GM12878 (cell line): ENCODE data around the gene CYB5R3. TPM values are rescaled to one million over a fixed set of nuclear protein-coding genes. Genes with fewer than 3 reads are reported as not detected.
A peak's percentile ranks its signal among the peaks of the same experiment; 100 is the strongest.

Source experiments
- ATAC-seq: fragments of 200-7000 bp; cut with Tn5 transposase; 3 replicates; pipeline ENCODE4 v1.9.1; 2020; ENCODE audit warnings: mild to moderate bottlenecking, moderate library complexity
- BruUV-seq: library from RNA; stranded (reverse); fragments of 400-500 nt; replicated peaks from 2 replicates; lab custom pipeline; 2021; lab: Mats Ljungman, UMichigan
- CTCF ChIA-PET: fragments of 300-600 bp; sonication (Branson Sonifier 250); formaldehyde crosslinking; extraction: SDS; loops from one replicate; lab custom pipeline; 2021; ENCODE audit warnings: inconsistent platforms; lab: Yijun Ruan, JAX
- POLR2A ChIA-PET: fragments of 350-600 bp; formaldehyde crosslinking; extraction: SDS; loops from one replicate; lab custom pipeline; 2021; ENCODE audit warnings: inconsistent platforms; lab: Charles Lee
- RAD21 ChIA-PET: fragments of 300-600 bp; sonication (Branson Sonifier 250); formaldehyde crosslinking; loops from one replicate; lab custom pipeline; 2023; ENCODE audit warnings: antibody characterized with exemption; ENCODE audit not compliant: unreplicated experiment; lab: Charles Lee
- SMC1A ChIA-PET: fragments of 300-600 bp; sonication (Branson Sonifier 250); formaldehyde crosslinking; loops from one replicate; lab custom pipeline; 2023; ENCODE audit not compliant: unreplicated experiment, uncharacterized antibody; lab: Charles Lee
- DNase-seq: peaks from one replicate; pipeline ENCODE4 v3.0.0-alpha.2; 2011; ENCODE audit warnings: low read depth, low spot score
- FAIRE-seq: peaks from 3 replicates; lab custom pipeline; 2011; peaks lifted over from hg19 to GRCh38; lab: Jason Lieb, UNC
- H2AFZ ChIP-seq: 2 replicates; pipeline ENCODE4 v1.6.0; 2011; ENCODE audit warnings: low read depth, low read length, control low read depth; ENCODE audit not compliant: control insufficient read depth
- H3K27ac ChIP-seq: 2 replicates; pipeline ENCODE4 v1.5.1; 2011; ENCODE audit warnings: control low read depth; ENCODE audit not compliant: control insufficient read depth, insufficient read depth
- H3K27me3 ChIP-seq, 2 experiments: replicated peaks in 1 of 2; 2 replicates each; pipeline versions ENCODE4 v1.6.0 to v1.6.1; 2011; ENCODE audit warnings: low read length in 1 of 2; ENCODE audit not compliant: control insufficient read depth in 2 of 2, insufficient read depth in 2 of 2
- H3K36me3 ChIP-seq, 2 experiments: 2 replicates each; pipeline ENCODE4 v1.5.1; 2011; ENCODE audit warnings: low read length in 1 of 2; ENCODE audit not compliant: control insufficient read depth in 2 of 2, insufficient read depth in 2 of 2
- H3K4me1 ChIP-seq: 2 replicates; pipeline ENCODE4 v1.6.1; 2011; ENCODE audit warnings: mild to moderate bottlenecking, low read length, moderate library complexity, mixed read lengths; ENCODE audit not compliant: control insufficient read depth, insufficient read depth
- H3K4me2 ChIP-seq: 2 replicates; pipeline ENCODE4 v1.6.0; 2011; ENCODE audit warnings: control low read depth; ENCODE audit not compliant: control insufficient read depth, insufficient read depth
- H3K4me3 ChIP-seq: fragments of 200-600 bp; sonication (generic); 2 replicates; pipeline ENCODE4 v1.5.1; 2016
- H3K79me2 ChIP-seq: 2 replicates; pipeline ENCODE4 v1.6.0; 2011; ENCODE audit warnings: low read length; ENCODE audit not compliant: control insufficient read depth, insufficient read depth
- H3K9ac ChIP-seq: 2 replicates; pipeline ENCODE4 v1.8.0; 2011; ENCODE audit warnings: low read length, control low read depth, mixed read lengths; ENCODE audit not compliant: control insufficient read depth, insufficient read depth
- H3K9me3 ChIP-seq: replicated peaks from 3 replicates; pipeline ENCODE4 v1.5.1; 2011; ENCODE audit warnings: mild to moderate bottlenecking, low read length; ENCODE audit not compliant: control insufficient read depth, insufficient read depth
- H4K20me1 ChIP-seq: 2 replicates; pipeline ENCODE4 v1.6.0; 2011; ENCODE audit not compliant: control insufficient read depth, insufficient read depth
- CREB1 ChIP-seq: IDR thresholded peaks from 2 replicates; pipeline ENCODE4 v1.6.1; 2012; ENCODE audit warnings: low read depth, mild to moderate bottlenecking, inconsistent platforms
- CREM ChIP-seq: IDR thresholded peaks from 2 replicates; pipeline ENCODE4 v1.6.1; 2014; ENCODE audit warnings: antibody characterized with exemption, low read depth
- E2F4 ChIP-seq: IDR thresholded peaks from 2 replicates; pipeline ENCODE4 v1.6.1; 2012; ENCODE audit warnings: low read depth, low read length, improper control_type of control experiment
- HCFC1 ChIP-seq: fragments of 150-350 bp; IDR thresholded peaks from 2 replicates; pipeline ENCODE4 v1.6.1; 2014; ENCODE audit warnings: low read length
- JUND ChIP-seq: IDR thresholded peaks from 2 replicates; pipeline ENCODE4 v1.6.1; 2012; ENCODE audit warnings: low read depth, mild to moderate bottlenecking, low read length, improper control_type of control experiment, moderate library complexity
- KAT2A ChIP-seq: conservative IDR thresholded peaks from 2 replicates; pipeline ENCODE4 v1.6.1; 2011; ENCODE audit warnings: low read depth, low read length; ENCODE audit not compliant: control insufficient read depth
- MTA3 ChIP-seq: IDR thresholded peaks from 2 replicates; pipeline ENCODE4 v1.6.1; 2012; ENCODE audit warnings: low read length, inconsistent platforms, borderline replicate concordance
- MXI1 ChIP-seq: fragments of 150-350 bp; IDR thresholded peaks from 2 replicates; pipeline ENCODE4 v1.6.1; 2011; ENCODE audit warnings: low read depth, mild to moderate bottlenecking, inconsistent platforms, low read length, improper control_type of control experiment
- PML ChIP-seq: IDR thresholded peaks from 2 replicates; pipeline ENCODE4 v1.6.1; 2012; ENCODE audit warnings: low read length, inconsistent platforms
- RFX5 ChIP-seq: IDR thresholded peaks from 2 replicates; pipeline ENCODE4 v1.6.1; 2011; ENCODE audit warnings: low read depth, low read length, improper control_type of control experiment
- SMARCA5 ChIP-seq: fragments of 450-650 bp; IDR thresholded peaks from 2 replicates; pipeline ENCODE4 v1.6.1; 2017; ENCODE audit warnings: mild to moderate bottlenecking
- SP1 ChIP-seq: IDR thresholded peaks from one replicate; pipeline ENCODE4 v1.6.1; 2011; ENCODE audit warnings: low read depth, low read length
- SPI1 ChIP-seq: IDR thresholded peaks from 2 replicates; pipeline ENCODE4 v1.6.1; 2011; ENCODE audit warnings: low read depth, mild to moderate bottlenecking, low read length, moderate library complexity, borderline replicate concordance; ENCODE audit not compliant: insufficient read depth
- ZBED1 ChIP-seq: IDR thresholded peaks from 2 replicates; pipeline ENCODE4 v1.6.1; 2016; ENCODE audit warnings: borderline replicate concordance
- ZNF687 ChIP-seq: fragments of 450-650 bp; IDR thresholded peaks from 2 replicates; pipeline ENCODE4 v1.6.1; 2017; ENCODE audit warnings: mild to moderate bottlenecking, moderate library complexity
- WGBS: methylation state at CpG from one replicate; pipeline ENCODE4 v1.1.6; 2016; ENCODE audit warnings: low lambda C conversion rate; ENCODE audit not compliant: insufficient replicate concordance, insufficient coverage; ENCODE audit errors: missing lambda C conversion rate; 5-methylcytosine and 5-hydroxymethylcytosine counted together
- in situ Hi-C: fragments of 300-500 bp; cut with MboI; formaldehyde crosslinking; loops from 9 replicates; pipeline ENCODE4 v1.14.3; 2018; ENCODE audit warnings: mixed read lengths
- intact Hi-C: fragments of 100-400 bp; cut with micrococcal nuclease; formaldehyde crosslinking; loops from one replicate; pipeline ENCODE4 v1.14.2; 2022; ENCODE audit not compliant: unreplicated experiment
- polyA plus RNA-seq, 11 experiments: library from polyadenylated mRNA; depleted of rRNA in 4 of 11; unstranded in 6 of 11; stranded (reverse) in 5 of 11; fragments of >200 nt; fragmentation: Nextera tagmentation in 4 of 11; fragmentation: Illumina TruSeq in 1 of 11; extraction: Ambion mirVana in 4 of 11; extraction: Trizol in 1 of 11; gene quantifications; 1 replicate in 1 of 11; 2 replicates in 10 of 11; pipeline versions ENCODE4 v1.2.1 to v1.2.3, GENCODE V29; 2011 to 2016; ENCODE audit warnings: inconsistent platforms in 2 of 11, missing spikeins in 2 of 11, low read depth in 1 of 11
- total RNA-seq, 4 experiments: library from RNA; depleted of rRNA in 3 of 4; stranded (reverse); fragments of >200 nt in 3 of 4; fragmentation: Illumina TruSeq in 1 of 4; extraction: Trizol in 1 of 4; gene quantifications; 2 replicates each; pipeline versions ENCODE4 v1.2.1 to v1.2.3, GENCODE V29; 2013 to 2021
- TF ChIP-seq, protein P1 (sequence below): fragments of 450-650 bp; conservative IDR thresholded peaks from 2 replicates; pipeline ENCODE4 v1.6.1; 2017; ENCODE audit warnings: mild to moderate bottlenecking, moderate library complexity

CYB5R3 gene
- total and polyA plus RNA-seq, 10 of the 15 experiments (the other 5 are each of a cell fraction or from before 2014, with no cell fraction given): 2.0 to 119 (median 67.8) TPM

GRCh38 chr22:42673898-42674401 is 24.8 kb upstream of the CYB5R3 start:
- no TSS peak for BruUV-seq
- H3K9ac ChIP-seq: no peak overlapping the region
- in situ Hi-C loops (loop anchor here (25.0 kb wide), 1 partner anchor 1363 kb away; no protein-coding TSS in a partner anchor), intact Hi-C loops (no loop called here)
- H3K27ac ChIP-seq: no peak overlapping the region
- no peak for FAIRE-seq
- H3K4me1 ChIP-seq: peaks cover 14% of the 10 kb centered on the region
- peaks cover 11% of the 10 kb centered on the region; the same call in 2 of the 3 replicates for H3K9me3 ChIP-seq
- ATAC-seq: peak; percentile 60
- H4K20me1 ChIP-seq: no peaks in the 10 kb centered on the region
- TF ChIP-seq RFX5: peak; percentile 81
- TF ChIP-seq, protein P1, sequence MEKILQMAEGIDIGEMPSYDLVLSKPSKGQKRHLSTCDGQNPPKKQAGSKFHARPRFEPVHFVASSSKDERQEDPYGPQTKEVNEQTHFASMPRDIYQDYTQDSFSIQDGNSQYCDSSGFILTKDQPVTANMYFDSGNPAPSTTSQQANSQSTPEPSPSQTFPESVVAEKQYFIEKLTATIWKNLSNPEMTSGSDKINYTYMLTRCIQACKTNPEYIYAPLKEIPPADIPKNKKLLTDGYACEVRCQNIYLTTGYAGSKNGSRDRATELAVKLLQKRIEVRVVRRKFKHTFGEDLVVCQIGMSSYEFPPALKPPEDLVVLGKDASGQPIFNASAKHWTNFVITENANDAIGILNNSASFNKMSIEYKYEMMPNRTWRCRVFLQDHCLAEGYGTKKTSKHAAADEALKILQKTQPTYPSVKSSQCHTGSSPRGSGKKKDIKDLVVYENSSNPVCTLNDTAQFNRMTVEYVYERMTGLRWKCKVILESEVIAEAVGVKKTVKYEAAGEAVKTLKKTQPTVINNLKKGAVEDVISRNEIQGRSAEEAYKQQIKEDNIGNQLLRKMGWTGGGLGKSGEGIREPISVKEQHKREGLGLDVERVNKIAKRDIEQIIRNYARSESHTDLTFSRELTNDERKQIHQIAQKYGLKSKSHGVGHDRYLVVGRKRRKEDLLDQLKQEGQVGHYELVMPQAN: no peak
- no peak for TF ChIP-seq SP1
- no peak for TF ChIP-seq HCFC1
- no peak for TF ChIP-seq MTA3
- TF ChIP-seq CREB1: peak; percentile 27; the same call in 1 of the 2 replicates
- no peak for TF ChIP-seq ZBED1
- TF ChIP-seq PML: no peak
- no peak for TF ChIP-seq CREM
- no peak for TF ChIP-seq SMARCA5
- TF ChIP-seq E2F4: no peak
- TF ChIP-seq SPI1: no peak
- TF ChIP-seq KAT2A: no peak
- no peak for TF ChIP-seq JUND
- no peak for TF ChIP-seq MXI1
- TF ChIP-seq ZNF687: no peak
- no peak overlapping the region for H2AFZ ChIP-seq
- no peak for DNase-seq
- H3K4me2 ChIP-seq: no peak overlapping the region
- ChIA-PET CTCF (interaction anchor here (0.9 to 1.2 kb wide), 2 partner anchors 9 to 10 kb away, joined by 3 to 4 read pairs; no protein-coding TSS in a partner anchor), SMC1A (interaction anchor here (1.8 kb wide), 1 partner anchor 8 kb away, joined by 4 read pairs; no protein-coding TSS in a partner anchor), POLR2A (no interaction called here), RAD21 (no interaction called here)
- H3K4me3 ChIP-seq: no peak overlapping the region
- WGBS: 50% methylated on average over 2 of the region's 2 CpGs
- H3K79me2 ChIP-seq: no peaks in the 10 kb centered on the region
- H3K36me3 ChIP-seq: no peaks in the 10 kb centered on the region
- no peaks in the 10 kb centered on the region for H3K27me3 ChIP-seq
